Measurements from ENCODE around the gene RNF14. TPM values are rescaled to one million over a fixed set of nuclear protein-coding genes. Genes with fewer than 3 reads are reported as not detected.

Gene RNF14
- total and polyA plus RNA-seq, 9 of the 15 experiments (the other 6 are each of a cell fraction or from before 2014, with no cell fraction given), result 36.3 to 140 (median 75.1) TPM

DNA sequence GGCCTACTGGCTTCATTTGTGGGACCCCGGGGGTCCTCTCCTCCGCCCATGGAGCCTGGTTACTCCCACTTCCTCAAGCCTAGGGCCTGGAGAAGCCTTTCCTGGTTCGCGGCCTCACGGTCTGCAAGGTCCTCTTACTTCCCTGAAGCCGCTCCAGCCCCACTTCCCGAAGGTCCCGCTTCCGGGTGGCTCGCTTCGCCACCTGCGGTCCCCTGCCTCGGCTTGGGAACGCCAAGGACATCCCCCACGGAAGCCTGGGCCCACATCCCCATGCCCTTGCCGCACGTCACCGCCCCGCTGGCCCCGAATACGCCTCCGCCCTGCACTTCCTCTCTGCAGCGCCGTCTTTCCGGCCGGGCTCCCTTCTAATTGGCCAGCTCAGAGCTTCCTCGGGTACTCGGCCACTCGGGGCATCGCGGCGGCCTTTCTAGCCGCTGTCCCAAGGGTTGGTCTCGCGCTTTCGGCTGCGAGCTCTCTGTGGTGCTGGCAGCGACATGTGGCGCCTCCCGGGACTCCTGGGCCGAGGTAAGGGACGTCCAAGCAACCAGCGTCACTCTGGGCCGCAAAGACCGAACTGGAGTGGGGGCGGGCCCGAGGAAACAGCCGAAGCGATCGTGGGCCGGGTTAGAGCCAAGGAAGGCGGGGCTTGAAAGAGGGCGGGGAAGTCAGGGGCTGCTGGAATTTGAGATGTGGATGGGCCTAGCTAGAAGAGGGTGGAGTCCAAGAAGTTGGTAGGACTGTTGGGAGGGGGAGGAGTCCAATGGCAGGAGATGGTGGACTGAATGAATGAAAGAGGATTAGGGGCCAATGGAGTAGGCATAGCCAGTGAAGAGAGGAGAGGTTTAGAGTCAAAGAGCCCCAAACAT lies 45.2 kb upstream of the RNF14 start, which contains the start of gene DELE1 (continued):
- peak; percentile 62; the same call in 1 of the 2 replicates for TF ChIP-seq EHMT2 (IDR thresholded peaks at IDR 0.05)
- no peak for TF ChIP-seq CAMTA2 (CRISPR knock-in tag; conservative IDR thresholded peaks at IDR 0.05)
- no peak for TF ChIP-seq MAFF (IDR thresholded peaks at IDR 0.05; ENCODE audit: low read length)
- TF ChIP-seq BDP1 (IDR thresholded peaks at IDR 0.05; ENCODE audit: insufficient read depth, insufficient read length), result no peak
- TF ChIP-seq KAT7 (CRISPR knock-in tag; IDR thresholded peaks at IDR 0.05; ENCODE audit: borderline replicate concordance), result 0 out of 2 replicates have a peak, but pooled peaks have one; percentile 72
- TF ChIP-seq, protein P1, sequence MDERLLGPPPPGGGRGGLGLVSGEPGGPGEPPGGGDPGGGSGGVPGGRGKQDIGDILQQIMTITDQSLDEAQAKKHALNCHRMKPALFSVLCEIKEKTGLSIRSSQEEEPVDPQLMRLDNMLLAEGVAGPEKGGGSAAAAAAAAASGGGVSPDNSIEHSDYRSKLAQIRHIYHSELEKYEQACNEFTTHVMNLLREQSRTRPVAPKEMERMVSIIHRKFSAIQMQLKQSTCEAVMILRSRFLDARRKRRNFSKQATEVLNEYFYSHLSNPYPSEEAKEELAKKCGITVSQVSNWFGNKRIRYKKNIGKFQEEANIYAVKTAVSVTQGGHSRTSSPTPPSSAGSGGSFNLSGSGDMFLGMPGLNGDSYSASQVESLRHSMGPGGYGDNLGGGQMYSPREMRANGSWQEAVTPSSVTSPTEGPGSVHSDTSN (CRISPR knock-in tag; IDR thresholded peaks at IDR 0.05; ENCODE audit: low read depth), result no peak
- TF ChIP-seq, protein P1 (tag; conservative IDR thresholded peaks at IDR 0.05; ENCODE audit: low read depth), result no peak
- no peak for TF ChIP-seq ARHGAP35 (IDR thresholded peaks at IDR 0.05; ENCODE audit: partially characterized antibody)
- no peak for TF ChIP-seq ZNF354B (CRISPR knock-in tag; IDR thresholded peaks at IDR 0.05)
- TF ChIP-seq, protein P2, sequence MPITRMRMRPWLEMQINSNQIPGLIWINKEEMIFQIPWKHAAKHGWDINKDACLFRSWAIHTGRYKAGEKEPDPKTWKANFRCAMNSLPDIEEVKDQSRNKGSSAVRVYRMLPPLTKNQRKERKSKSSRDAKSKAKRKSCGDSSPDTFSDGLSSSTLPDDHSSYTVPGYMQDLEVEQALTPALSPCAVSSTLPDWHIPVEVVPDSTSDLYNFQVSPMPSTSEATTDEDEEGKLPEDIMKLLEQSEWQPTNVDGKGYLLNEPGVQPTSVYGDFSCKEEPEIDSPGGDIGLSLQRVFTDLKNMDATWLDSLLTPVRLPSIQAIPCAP (CRISPR knock-in tag; IDR thresholded peaks at IDR 0.05; ENCODE audit: borderline replicate concordance), result no peak
- TF ChIP-seq, protein P3, sequence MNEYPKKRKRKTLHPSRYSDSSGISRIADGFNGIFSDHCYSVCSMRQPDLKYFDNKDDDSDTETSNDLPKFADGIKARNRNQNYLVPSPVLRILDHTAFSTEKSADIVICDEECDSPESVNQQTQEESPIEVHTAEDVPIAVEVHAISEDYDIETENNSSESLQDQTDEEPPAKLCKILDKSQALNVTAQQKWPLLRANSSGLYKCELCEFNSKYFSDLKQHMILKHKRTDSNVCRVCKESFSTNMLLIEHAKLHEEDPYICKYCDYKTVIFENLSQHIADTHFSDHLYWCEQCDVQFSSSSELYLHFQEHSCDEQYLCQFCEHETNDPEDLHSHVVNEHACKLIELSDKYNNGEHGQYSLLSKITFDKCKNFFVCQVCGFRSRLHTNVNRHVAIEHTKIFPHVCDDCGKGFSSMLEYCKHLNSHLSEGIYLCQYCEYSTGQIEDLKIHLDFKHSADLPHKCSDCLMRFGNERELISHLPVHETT (CRISPR knock-in tag; conservative IDR thresholded peaks at IDR 0.05 in 1 of 2, IDR thresholded peaks at IDR 0.05 in 1 of 2), result no peak; a peak in 1 of 4 replicates
- peak; percentile 39 for TF ChIP-seq NFYB (IDR thresholded peaks at IDR 0.05; ENCODE audit: extremely low read depth, insufficient read length)
- TF ChIP-seq, protein P4, sequence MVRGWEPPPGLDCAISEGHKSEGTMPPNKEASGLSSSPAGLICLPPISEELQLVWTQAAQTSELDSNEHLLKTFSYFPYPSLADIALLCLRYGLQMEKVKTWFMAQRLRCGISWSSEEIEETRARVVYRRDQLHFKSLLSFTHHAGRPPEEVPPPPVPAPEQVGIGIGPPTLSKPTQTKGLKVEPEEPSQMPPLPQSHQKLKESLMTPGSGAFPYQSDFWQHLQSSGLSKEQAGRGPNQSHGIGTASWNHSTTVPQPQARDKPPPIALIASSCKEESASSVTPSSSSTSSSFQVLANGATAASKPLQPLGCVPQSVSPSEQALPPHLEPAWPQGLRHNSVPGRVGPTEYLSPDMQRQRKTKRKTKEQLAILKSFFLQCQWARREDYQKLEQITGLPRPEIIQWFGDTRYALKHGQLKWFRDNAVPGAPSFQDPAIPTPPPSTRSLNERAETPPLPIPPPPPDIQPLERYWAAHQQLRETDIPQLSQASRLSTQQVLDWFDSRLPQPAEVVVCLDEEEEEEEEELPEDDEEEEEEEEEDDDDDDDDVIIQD (CRISPR knock-in tag; IDR thresholded peaks at IDR 0.05), result no peak
- TF ChIP-seq PCBP1 (IDR thresholded peaks at IDR 0.05; ENCODE audit: low read depth, low read length, poor library complexity, severe bottlenecking), result peak; percentile 19
- TF ChIP-seq TAF7 (tag; IDR thresholded peaks at IDR 0.05), result no peak
- TF ChIP-seq XRCC4 (IDR thresholded peaks at IDR 0.05; ENCODE audit: extremely low read depth, insufficient read depth, insufficient read length), result no peak
- TF ChIP-seq RBM39 (optimal IDR thresholded peaks at IDR 0.05; ENCODE audit: low read depth, low read length), result no peak
- TF ChIP-seq, protein P5, sequence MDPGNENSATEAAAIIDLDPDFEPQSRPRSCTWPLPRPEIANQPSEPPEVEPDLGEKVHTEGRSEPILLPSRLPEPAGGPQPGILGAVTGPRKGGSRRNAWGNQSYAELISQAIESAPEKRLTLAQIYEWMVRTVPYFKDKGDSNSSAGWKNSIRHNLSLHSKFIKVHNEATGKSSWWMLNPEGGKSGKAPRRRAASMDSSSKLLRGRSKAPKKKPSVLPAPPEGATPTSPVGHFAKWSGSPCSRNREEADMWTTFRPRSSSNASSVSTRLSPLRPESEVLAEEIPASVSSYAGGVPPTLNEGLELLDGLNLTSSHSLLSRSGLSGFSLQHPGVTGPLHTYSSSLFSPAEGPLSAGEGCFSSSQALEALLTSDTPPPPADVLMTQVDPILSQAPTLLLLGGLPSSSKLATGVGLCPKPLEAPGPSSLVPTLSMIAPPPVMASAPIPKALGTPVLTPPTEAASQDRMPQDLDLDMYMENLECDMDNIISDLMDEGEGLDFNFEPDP (CRISPR knock-in tag; IDR thresholded peaks at IDR 0.05), result no peak

Measured in K562 (cell line).